ENCODE data around the gene GALNT9.

The GALNT9 gene

GRCh38 chr12:132292328-132293319, 36.8 kb downstream of the GALNT9 start:
- FAIRE-seq = no peak

GRCh38 chr12:132291402-132292175, 37.8 kb downstream of the GALNT9 start:
- FAIRE-seq = no peak

- FAIRE-seq = no peak
Observed at GRCh38 chr12:132290203-132290540, 39.2 kb downstream of the GALNT9 start.

GRCh38 chr12:132289356-132290202, 39.8 kb downstream of the GALNT9 start:
- FAIRE-seq = no peak

GRCh38 chr12:132288516-132289215, 40.7 kb downstream of the GALNT9 start:
- FAIRE-seq = no peak

GRCh38 chr12:132287391-132288238, 41.8 kb downstream of the GALNT9 start:
- FAIRE-seq = no peak

GRCh38 chr12:132286912-132287311, 42.5 kb downstream of the GALNT9 start:
- FAIRE-seq = no peak

GRCh38 chr12:132285991-132286681, 43.3 kb downstream of the GALNT9 start:
- FAIRE-seq = no peak

- no peak for FAIRE-seq
Observed at GRCh38 chr12:132284827-132285741, 44.3 kb downstream of the GALNT9 start.

GRCh38 chr12:132284071-132284826, 45.1 kb downstream of the GALNT9 start:
- FAIRE-seq = no peak

GRCh38 chr12:132282950-132283771, 46.2 kb downstream of the GALNT9 start:
- no peak for FAIRE-seq

GRCh38 chr12:132282031-132282949, 47.1 kb downstream of the GALNT9 start:
- no peak for FAIRE-seq

- no peak for FAIRE-seq
Observed at GRCh38 chr12:132281038-132281437, 48.4 kb downstream of the GALNT9 start.

- FAIRE-seq = no peak
Observed at GRCh38 chr12:132280406-132280805, 49.0 kb downstream of the GALNT9 start.

GRCh38 chr12:132279930-132280329, 49.5 kb downstream of the GALNT9 start:
- FAIRE-seq = no peak

- FAIRE-seq = no peak
Observed at GRCh38 chr12:132279184-132279889, 50.1 kb downstream of the GALNT9 start.
